ENCODE data around the gene ALKBH4.

DNA sequence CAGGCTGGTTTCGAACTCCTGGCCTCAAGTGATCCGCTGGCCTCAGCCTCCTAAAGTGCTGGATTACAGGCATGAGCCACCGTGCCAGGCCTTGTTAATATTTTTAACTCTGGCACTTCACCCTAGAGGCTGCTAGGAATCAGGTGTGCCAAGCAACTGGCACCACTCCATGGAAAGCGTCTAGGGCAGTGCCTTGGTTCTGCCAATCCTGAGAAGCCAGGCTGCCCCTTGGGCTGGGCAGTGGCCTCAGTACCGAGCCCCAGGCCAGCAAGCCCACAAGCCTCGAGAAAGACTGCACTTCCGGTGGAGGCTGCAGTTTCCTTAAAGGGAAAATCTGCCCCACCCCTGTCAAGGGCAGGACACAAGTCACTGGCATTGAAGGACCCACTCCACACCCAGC lies 11.3 kb downstream of the ALKBH4 start:
- no peak for TF ChIP-seq RAD21 (IDR thresholded peaks at IDR 0.05; ENCODE audit: insufficient read depth, low read depth, low read length)
- no peak for TF ChIP-seq EGR1 (IDR thresholded peaks at IDR 0.05; ENCODE audit: borderline replicate concordance in 1 of 2, low read depth in 2 of 2, low read length in 2 of 2)
- no peak for TF ChIP-seq YY1 (IDR thresholded peaks at IDR 0.05; ENCODE audit: low read depth, low read length)
- TF ChIP-seq, protein P1, sequence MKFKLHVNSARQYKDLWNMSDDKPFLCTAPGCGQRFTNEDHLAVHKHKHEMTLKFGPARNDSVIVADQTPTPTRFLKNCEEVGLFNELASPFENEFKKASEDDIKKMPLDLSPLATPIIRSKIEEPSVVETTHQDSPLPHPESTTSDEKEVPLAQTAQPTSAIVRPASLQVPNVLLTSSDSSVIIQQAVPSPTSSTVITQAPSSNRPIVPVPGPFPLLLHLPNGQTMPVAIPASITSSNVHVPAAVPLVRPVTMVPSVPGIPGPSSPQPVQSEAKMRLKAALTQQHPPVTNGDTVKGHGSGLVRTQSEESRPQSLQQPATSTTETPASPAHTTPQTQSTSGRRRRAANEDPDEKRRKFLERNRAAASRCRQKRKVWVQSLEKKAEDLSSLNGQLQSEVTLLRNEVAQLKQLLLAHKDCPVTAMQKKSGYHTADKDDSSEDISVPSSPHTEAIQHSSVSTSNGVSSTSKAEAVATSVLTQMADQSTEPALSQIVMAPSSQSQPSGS (IDR thresholded peaks at IDR 0.05; ENCODE audit: low read length), result no peak
- no peak for TF ChIP-seq TCF7 (IDR thresholded peaks at IDR 0.05; ENCODE audit: borderline replicate concordance)
- TF ChIP-seq LARP7 (IDR thresholded peaks at IDR 0.05), result no peak
- TF ChIP-seq KAT2A (conservative IDR thresholded peaks at IDR 0.05; ENCODE audit: control insufficient read depth, low read depth, low read length), result no peak
- TF ChIP-seq CHD2 (IDR thresholded peaks at IDR 0.05; ENCODE audit: borderline replicate concordance, low read depth, low read length), result no peak
- no peak for TF ChIP-seq BHLHE40 (IDR thresholded peaks at IDR 0.05; ENCODE audit: borderline replicate concordance in 1 of 2, low read depth in 2 of 2, low read length in 1 of 2)

Measured in GM12878 (cell line).